ENCODE measurements around the gene DNAI7.
A peak's percentile ranks its signal among the peaks of the same experiment; 100 is the strongest.

DNAI7 gene

DNA sequence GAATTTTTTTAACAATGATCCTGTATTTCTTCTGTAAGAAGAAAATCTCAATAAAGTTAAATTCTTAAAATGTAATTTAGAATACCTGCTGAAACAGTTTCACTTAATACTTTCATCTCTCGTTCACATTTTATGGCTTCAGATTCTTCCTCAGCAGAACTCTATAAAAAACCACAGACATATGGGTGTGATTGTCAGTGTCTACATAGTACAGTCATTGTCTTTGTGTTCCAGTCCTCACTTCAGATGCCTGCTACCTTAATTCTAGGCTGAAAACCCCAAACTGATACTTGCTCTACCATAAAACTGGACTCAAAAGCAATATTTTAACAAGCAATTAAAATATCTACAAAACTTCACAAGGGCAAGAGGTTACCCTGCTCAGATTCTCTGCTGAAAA, 71.8 kb downstream of the DNAI7 start:
- Histone ChIP-seq H3K4me2 (ENCODE audit: low read depth, low read length) (no peak overlapping the region), H3K9ac (ENCODE audit: low read length) (no peak overlapping the region), H2AFZ (ENCODE audit: low read length) (no peak overlapping the region), H3K9me2 (replicated peaks; ENCODE audit: insufficient read depth, low read length) (no peaks in the 10 kb centered on the region), H3F3A (ENCODE audit: insufficient read depth, low read length) (no peaks in the 10 kb centered on the region), H3K9me3 (replicated peaks; ENCODE audit: insufficient read depth, low read length) (no peaks in the 10 kb centered on the region), H4K20me1 (ENCODE audit: insufficient read depth, low read length) (no peaks in the 10 kb centered on the region), H3K27me3 (replicated peaks; ENCODE audit: insufficient read depth, low read length) (no peaks in the 10 kb centered on the region), H3K4me3 (ENCODE audit: low read length) (no peak overlapping the region), H3K36me3 (replicated peaks; ENCODE audit: insufficient read depth, low read length) (no peaks in the 10 kb centered on the region), H3K4me1 (ENCODE audit: low read length) (no peaks in the 10 kb centered on the region), H3K79me2 (ENCODE audit: low read length) (no peaks in the 10 kb centered on the region), H3K27ac (ENCODE audit: low read length) (no peak overlapping the region)
- TF ChIP-seq EZH2 (optimal IDR thresholded peaks at IDR 0.05; ENCODE audit: low read depth, low read length) (no peak), CTCF (IDR thresholded peaks at IDR 0.05; ENCODE audit: low read length) (no peak), EZH2phosphoT487 (IDR thresholded peaks at IDR 0.05; ENCODE audit: low read length) (no peak)
- DNase-seq: peak; percentile 8

- no peak overlapping the region for H3K4me3 ChIP-seq (ENCODE audit: low read length)
- DNase-seq: no peak
- no peaks in the 10 kb centered on the region for H3K36me3 ChIP-seq (replicated peaks; ENCODE audit: insufficient read depth, low read length)
- H2AFZ ChIP-seq (ENCODE audit: low read length): no peak overlapping the region
- H3K27ac ChIP-seq (ENCODE audit: low read length): no peak overlapping the region
- H3K4me2 ChIP-seq (ENCODE audit: low read depth, low read length): no peak overlapping the region
- no peaks in the 10 kb centered on the region for H3K4me1 ChIP-seq (ENCODE audit: low read length)
- H3K79me2 ChIP-seq (ENCODE audit: low read length): no peaks in the 10 kb centered on the region
- no peaks in the 10 kb centered on the region for H4K20me1 ChIP-seq (ENCODE audit: insufficient read depth, low read length)
- no peaks in the 10 kb centered on the region for H3K27me3 ChIP-seq (replicated peaks; ENCODE audit: insufficient read depth, low read length)
- no peak overlapping the region for H3K9ac ChIP-seq (ENCODE audit: low read length)
- no peak for TF ChIP-seq EZH2phosphoT487 (IDR thresholded peaks at IDR 0.05; ENCODE audit: low read length)
- TF ChIP-seq CTCF (IDR thresholded peaks at IDR 0.05; ENCODE audit: low read length): no peak
- TF ChIP-seq EZH2 (optimal IDR thresholded peaks at IDR 0.05; ENCODE audit: low read depth, low read length): no peak
- no peaks in the 10 kb centered on the region for H3K9me2 ChIP-seq (replicated peaks; ENCODE audit: insufficient read depth, low read length)
- no peaks in the 10 kb centered on the region for H3F3A ChIP-seq (ENCODE audit: insufficient read depth, low read length)
- H3K9me3 ChIP-seq (replicated peaks; ENCODE audit: insufficient read depth, low read length): no peaks in the 10 kb centered on the region
Measured at GRCh38 chr12:25121916-25122315, 73.0 kb downstream of the DNAI7 start.

DNA sequence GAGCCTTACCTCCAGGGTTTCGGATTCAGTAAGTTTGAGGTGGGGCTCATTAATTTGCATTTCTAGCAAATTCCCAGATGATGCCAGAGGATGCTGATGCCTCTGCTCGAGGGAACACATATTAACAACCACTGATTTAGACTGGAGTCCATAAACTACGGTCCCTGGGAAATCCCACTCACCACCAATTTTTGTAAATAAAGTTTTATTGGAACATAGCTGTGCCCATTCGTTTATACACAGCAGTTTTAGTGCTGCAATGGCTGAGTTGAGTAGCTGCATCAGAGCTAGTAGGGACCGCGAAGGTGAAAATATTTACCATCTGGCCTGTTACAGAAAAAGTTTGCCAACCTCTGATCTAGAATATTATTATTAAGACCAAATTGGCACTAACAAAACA, 73.8 kb downstream of the DNAI7 start:
- no peak overlapping the region for H3K9ac ChIP-seq (ENCODE audit: low read length)
- H3F3A ChIP-seq (ENCODE audit: insufficient read depth, low read length): no peaks in the 10 kb centered on the region
- no peaks in the 10 kb centered on the region for H3K27me3 ChIP-seq (replicated peaks; ENCODE audit: insufficient read depth, low read length)
- H3K4me1 ChIP-seq (ENCODE audit: low read length): no peaks in the 10 kb centered on the region
- H2AFZ ChIP-seq (ENCODE audit: low read length): no peak overlapping the region
- TF ChIP-seq EZH2 (optimal IDR thresholded peaks at IDR 0.05; ENCODE audit: low read depth, low read length): no peak
- TF ChIP-seq CTCF (IDR thresholded peaks at IDR 0.05; ENCODE audit: low read length): no peak
- TF ChIP-seq EZH2phosphoT487 (IDR thresholded peaks at IDR 0.05; ENCODE audit: low read length): no peak
- H3K4me2 ChIP-seq (ENCODE audit: low read depth, low read length): no peak overlapping the region
- H3K27ac ChIP-seq (ENCODE audit: low read length): no peak overlapping the region
- H3K79me2 ChIP-seq (ENCODE audit: low read length): no peaks in the 10 kb centered on the region
- H3K9me3 ChIP-seq (replicated peaks; ENCODE audit: insufficient read depth, low read length): no peaks in the 10 kb centered on the region
- H3K4me3 ChIP-seq (ENCODE audit: low read length): no peak overlapping the region
- DNase-seq: no peak
- no peaks in the 10 kb centered on the region for H4K20me1 ChIP-seq (ENCODE audit: insufficient read depth, low read length)
- no peaks in the 10 kb centered on the region for H3K9me2 ChIP-seq (replicated peaks; ENCODE audit: insufficient read depth, low read length)
- no peaks in the 10 kb centered on the region for H3K36me3 ChIP-seq (replicated peaks; ENCODE audit: insufficient read depth, low read length)

Data from MM.1S (cell line).